Hematopoietic multipotent progenitor cell treated with erythropoietin and hydrocortisone succinate and interleukin-3 and kit ligand, for 6 days (in vitro differentiated cells): ENCODE results near the gene GALNT9.
"Not testable (repeated sequence)": the region's sequence is repeated elsewhere in the genome, so short reads cannot be mapped to it uniquely, and the experiment has no call there.

ENCODE experiments used
- DNase-seq: peaks from one replicate; pipeline ENCODE4 v3.0.0-alpha.2; 2015

GALNT9 gene

DNA sequence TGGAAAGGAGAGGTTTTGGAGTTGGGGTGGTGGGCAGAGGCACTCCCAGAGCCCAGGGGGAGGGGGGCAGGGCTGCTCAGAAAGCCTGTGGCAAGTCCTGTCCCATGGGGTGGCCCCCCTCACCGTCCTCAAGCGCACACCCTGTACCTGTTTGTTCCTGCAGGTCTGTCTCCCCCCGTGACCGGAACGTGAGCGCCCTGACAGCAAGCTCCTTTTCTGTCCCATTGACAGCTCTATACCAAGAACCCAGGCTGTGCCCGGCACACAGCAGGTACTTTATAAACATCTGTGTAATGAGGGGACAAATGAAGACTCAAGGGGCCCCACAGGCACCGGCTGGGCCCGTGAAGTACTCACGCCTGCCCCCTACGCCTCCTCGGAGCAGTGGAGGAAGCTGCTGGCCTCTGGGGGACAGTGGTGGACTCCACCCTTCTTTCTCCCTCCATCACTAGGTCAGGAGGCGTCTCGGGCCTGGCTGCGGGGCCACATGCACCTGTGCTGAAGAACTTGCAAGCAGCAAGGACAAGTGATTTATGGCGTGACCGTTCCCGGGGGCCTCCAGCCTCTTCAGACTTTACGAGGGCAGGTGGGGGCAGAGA, 65.8 kb downstream of the GALNT9 start:
- DNase-seq, result no peak

DNA sequence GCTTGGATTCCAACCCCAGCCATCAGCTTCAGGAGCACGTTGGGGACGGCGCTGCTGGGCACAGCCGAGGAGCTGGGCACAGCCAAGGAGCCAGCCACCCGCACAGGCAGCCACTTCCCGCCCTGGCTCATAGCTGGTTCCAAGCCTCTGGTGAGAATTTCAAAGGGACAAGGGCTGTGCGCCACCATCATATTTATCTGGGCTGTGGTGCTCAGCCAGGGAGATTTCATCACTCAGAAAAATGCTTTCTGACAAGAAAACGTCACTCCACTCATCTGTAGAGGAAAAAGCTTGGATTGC, 66.4 kb downstream of the GALNT9 start:
- DNase-seq, result no peak

DNA sequence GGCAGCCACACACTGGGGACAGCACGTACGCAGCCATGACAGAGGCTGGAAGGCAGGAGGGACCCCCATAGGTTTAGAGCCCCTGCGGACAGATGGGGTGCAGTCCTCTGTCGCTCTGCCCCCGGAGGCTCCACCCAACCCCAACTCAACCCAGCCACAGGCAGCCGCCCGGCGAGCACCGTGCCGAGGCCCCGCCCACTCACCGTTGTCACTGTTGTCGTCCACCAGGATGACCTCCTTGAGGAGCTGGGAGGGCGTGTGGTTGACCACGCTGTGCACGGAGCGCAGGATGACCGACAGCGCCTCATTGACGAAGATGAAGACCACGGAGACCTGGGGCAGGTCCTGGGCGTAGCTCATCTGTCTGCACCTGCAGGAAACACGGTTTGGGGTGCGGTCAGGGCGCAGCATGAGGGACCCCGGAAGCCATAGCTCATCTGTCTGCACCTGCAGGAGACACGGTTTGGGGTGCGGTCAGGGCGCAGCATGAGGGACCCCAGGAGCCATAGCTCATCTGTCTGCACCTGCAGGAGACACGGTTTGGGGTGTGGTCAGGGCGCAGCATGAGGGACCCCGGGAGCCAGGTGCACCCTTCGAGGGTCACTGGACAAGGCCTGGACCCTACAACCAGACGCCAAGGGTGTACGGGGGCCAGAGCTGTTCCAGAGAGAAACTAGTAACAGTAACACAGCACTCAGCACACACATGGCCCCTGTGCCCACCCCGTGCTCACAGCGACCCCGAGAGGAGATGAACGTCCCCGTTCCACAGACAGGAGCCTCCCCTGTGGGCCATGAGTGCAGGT, 66.9 kb downstream of the GALNT9 start:
- DNase-seq, result no peak

DNA sequence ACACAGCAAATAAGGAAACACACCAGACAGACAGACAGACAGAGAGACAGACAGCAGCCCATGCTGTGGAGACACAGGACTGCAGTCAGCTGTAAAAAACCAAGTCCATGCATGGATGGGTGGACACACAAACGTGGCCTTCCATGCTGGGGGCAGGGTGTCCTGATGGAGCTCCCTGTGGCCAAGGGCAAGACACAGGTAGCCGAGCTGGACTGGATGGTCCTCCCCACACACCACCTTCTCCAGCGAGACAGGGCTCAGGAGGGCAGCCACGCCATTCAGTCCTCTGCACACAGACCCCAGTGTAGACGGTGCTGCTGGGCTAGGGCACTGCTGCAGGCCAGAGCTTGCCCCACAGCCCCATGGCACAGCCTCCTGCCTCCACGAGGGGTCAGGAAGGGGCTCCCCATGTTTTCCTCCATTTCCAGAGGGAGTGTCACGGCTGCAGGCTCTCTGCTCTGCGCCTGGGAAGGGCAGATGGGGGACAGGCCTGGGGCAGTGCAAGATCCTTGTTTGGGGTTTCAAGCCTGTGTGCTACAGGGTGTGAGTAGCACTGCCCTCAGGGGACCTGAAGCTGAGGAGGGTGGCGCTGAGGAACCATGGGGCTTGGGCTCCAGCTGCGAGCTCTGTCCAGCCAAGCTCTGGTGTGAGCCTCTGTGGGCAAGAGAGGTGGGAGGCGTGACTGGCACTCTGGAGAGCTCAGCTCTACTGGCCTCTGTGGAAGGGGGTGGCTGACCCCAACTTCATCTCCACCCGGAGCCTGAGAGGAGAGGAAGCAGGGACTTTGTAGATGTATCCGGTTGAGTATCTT, 67.9 kb downstream of the GALNT9 start:
- no peak for DNase-seq

DNA sequence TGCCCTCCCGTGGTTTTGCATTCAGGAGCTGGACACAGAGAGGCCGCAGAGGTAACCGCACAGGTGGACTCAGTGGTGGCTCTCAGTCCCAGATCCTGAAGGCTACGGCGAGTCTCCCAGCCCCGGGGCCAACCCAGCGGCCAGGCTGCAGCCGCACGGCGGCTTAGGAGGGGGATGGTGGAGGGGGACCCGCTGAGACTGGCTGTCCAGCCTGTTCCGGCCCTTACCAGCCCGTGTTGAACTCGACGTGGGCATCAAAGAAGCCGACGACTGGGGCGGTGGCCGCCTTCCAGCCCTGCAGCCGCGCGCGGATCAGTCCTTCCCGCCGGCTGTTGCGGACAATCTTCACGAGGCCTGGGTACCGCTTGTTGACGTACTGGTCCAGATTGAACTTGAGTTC, 68.7 kb downstream of the GALNT9 start:
- no peak for DNase-seq

DNA sequence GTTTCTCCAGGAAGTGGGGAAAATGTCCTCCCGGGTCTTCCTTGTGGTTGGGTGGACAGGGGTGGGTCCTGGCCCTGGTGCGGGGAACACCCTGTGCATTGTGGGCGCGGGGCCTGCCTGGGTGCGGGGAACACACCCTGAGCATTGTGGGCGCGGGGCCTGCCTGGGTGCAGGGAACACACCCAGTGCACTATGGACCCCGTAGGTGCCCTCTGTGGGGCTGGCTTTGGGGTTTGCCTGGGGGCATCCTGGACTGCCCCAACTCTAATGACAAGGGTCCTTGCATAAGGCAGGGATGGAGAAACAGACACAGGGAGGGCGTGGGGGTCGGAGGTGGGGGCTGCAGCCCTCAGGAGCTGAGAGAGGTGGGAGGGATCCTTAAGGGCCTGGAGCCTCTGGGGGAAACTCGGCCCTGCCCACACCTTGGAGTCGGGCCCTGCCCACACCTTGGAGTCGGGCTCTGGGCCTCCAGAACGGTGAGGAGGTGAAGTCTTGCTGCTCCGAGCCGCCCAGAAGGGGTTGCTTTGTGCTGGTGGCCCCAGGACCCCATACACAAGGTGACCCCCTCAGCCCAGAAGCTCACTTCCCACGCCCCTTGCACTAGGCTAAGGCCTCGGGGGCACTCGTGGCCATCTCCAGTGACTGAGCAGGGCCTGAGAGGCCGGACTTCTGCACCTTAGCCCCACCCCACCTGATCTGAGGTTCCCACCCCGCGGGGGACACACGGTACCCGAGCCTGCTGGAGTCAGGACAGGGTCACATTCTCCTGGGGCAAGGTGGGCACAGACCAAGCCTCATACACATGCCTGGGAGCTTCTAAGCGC, 69.3 kb downstream of the GALNT9 start:
- DNase-seq, result no peak

DNA sequence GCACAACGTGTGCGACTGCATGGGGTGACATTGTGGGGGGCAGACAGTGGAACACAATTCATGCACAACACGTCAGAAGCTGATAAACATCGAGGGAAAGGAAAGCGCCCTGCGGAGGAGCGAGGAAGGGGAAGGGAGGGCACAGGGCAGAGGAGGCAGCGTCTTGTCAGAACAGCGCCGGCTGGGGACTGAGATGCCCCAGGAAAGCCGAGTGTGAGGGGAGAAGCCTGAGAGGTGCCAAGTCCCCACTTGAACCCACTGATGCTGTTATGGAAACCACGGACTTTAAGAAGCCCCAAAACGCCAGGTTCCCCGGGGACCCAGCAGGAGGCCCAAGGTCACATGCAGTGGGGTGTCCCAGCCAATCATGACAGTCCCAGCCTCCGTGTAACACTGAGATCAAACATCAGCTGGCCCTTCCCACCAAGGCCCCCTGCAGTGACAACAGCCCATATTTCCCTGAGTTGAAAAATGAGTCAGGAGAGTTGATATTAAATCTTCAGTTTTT, 70.0 kb downstream of the GALNT9 start:
- no peak for DNase-seq

DNA sequence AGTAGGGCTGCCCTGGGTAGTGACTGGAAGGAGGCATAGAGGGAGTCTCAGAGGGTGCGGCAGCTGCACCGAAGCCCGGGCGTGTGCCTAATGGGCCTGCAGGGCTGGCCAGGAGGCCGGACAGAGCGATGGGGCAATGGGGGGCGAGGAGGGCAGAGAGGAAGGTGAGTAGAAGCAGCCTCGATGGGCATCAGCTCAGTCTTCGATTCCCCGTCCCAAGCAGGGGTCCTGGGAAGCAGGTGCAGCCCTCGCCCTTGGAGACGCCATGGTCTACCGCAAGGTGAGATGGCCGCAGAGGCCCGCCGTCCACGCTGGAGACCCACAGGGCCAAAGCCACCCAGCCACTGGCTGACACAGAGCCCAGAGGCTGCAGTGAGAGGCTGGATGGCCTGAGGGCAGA, 70.8 kb downstream of the GALNT9 start:
- DNase-seq, result no peak

DNA sequence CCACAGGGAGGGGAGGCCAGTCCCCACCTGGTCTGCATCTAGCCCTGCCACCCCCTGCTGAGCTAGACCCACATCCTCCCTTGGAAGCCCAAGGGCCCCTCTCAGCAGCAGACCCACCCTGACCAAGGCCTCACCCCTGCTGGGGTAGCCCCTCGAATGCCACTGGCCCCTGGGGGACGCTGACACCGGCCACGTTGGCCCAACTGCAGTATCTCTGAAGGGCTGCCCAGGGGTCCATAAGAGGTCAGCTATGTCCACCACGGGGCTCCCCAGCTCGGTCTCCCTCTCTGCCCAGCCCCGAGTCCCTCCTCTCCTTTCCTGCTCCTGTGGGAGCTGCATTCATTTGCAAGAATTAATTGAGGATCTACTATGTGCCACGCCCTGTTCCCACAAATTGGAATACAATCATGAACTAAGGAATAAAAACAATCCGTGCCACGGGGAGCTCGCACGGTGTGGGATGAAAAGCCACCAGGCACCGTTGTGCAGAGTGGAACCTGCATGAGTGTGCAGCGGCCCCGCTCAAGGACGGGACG, 71.4 kb downstream of the GALNT9 start:
- no peak for DNase-seq

DNA sequence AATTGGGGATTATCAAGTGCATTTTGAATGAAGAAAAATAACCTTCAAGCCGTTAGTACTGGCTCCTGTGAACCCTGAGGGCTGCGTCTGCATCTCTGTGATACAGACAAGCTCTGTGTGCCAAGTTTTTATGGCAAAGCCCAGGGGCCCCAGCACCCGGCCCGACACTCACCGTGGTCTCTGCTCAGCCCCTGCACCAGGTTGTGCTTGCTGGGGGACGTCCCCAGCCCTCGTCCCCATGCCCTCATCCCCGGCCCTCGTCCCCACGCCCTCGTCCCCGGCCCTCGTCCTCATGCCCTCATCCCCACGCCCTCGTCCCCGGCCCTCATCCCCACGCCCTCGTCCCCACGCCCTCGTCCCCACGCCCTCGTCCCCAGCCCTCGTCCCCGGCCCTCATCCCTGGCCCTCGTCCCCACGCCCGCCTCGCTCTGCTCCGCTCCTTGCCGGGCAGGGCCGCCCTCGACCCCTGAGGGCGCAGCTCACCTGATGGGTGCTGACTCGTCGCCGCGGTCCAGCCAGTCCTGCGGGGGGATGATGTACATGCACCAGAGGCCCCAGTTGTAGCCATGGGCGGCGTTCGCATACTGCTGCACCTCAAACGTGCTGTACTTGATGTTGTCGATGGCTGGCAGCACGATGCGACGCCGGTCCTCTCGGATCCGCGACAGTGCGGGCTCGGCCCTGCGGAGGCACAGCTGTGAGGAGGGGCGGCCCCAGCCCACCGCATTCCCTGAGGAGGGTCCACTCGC, 72.0 kb downstream of the GALNT9 start:
- DNase-seq, result no peak

DNA sequence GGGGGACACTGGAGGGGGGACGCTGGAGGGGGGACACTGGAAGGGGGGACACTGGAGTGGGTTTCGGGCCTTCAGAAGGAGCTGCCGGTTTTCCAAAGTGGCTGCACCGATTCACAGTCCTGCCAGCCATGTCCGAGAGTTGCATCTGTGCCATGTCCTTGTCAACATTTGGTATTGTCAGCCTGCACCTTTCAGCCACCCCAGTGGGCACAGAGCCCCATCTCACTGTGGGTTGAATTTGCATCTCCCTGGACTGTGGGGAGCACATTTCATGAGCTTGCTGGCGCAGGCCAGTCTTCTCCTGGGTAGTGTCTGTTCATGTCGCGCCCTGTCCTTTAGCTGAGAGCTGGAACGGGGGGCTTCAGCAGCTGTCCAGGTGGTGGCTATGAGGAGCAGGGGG, 72.7 kb downstream of the GALNT9 start:
- no peak for DNase-seq

DNA sequence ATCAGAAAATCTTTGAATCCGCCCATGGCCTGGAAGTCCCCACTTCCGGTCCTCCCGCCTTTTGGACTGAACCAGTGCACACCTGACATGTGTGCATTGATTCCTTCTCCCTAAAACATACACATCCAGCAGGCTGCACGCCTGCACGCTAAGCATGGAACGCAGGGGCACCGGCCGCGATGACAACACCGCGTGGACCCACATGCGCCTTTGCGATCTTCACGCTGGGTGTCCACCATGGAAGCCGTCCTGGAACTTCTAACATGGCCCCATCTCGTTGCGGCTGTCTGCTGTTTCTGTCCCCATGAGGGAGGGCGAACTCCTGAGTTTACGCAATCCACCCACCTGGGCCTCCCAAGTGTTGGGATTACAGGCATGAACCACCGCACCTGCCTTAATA, 73.7 kb downstream of the GALNT9 start:
- no peak for DNase-seq

DNA sequence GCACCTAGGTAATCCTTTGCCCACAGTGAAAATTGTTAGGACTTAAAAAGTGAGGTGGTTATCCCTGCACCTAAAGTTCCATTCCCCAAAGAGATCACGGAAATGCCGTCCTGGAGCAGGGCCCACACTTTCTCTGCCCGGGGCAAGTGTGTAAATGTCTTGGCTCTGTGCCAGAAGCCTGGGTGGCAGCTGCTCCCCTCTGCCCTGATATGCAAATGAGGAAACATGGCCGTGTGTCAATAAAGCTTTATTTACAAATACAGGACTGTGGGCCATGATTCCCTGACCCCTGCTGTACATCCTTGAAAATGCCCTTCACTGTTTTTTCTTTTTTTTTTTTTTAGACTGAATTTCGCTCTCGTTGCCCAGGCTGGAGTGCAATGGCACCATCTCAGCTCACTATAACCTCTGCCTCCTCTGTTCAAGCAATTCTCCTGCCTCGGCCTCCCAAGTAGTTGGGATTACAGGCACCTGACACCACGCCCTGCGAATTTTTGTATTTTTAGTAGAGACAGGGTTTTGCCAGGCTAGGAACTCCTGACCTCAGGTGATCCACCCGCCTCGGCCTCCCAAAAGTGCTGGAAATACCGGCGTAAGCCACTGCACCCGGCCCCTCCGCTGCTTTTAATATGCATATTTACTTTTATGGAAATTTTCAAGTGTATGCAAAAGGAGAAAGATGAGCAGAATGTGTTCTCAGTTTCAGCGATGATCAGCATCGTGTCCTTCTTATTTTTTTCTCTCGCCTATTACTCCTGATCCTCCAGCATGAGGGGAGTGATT, 75.5 kb downstream of the GALNT9 start:
- DNase-seq, result no peak

DNA sequence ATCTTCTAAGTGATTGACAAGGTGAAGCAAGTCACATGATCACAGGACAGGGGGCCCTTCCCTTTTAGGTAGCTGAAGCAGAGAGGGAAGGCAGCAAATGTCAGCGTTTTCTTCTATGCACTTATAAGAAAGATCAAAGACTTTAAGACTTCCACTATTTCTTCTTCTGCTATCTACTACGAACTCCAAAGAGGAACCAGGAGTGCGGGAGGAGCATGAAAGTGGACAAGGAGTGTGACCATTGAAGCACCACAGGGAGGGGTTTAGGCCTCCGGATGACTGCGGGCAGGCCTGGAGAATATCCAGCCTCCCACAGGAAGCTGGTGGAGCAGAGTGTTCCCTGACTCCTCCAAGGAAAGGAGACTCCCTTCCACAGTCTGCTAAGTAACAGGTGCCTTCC, 76.4 kb downstream of the GALNT9 start:
- not testable (repeated sequence) for DNase-seq

DNA sequence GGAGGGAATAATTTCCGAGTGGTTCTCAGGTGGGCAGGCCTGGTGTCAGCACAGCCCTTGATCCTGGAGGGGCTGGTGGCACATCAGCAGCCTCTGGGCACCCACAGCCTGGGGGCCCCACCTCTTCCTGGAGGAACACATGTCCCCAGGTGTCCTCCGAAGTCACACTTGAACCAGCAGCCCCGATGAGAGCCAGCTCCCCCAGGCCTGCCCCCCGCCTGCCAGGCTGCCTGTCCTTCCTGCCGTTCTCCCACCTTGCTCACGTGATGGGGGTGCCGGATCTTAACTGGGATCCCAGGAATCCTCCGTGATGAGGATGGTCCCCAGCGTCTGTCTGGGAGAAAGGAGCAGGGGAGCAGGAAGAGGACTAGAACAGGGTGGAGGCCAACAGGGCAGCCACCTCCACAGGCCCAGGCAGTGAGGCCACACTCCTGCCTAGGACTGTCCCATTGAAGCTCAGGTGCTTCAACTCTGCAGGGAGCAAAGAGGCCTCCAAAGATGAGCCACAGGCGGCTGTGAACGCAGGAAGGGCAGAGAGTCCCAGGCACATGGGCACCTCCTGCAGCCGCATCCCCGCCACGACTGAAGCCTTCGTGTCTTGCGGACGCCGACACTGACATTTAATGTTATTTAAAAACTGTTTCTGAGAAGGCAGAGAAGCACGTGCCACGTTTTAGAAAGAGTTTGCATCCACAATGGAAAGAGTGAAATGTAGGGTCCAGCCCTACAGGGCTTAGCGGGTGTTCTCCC, 77.5 kb downstream of the GALNT9 start:
- no peak for DNase-seq

DNA sequence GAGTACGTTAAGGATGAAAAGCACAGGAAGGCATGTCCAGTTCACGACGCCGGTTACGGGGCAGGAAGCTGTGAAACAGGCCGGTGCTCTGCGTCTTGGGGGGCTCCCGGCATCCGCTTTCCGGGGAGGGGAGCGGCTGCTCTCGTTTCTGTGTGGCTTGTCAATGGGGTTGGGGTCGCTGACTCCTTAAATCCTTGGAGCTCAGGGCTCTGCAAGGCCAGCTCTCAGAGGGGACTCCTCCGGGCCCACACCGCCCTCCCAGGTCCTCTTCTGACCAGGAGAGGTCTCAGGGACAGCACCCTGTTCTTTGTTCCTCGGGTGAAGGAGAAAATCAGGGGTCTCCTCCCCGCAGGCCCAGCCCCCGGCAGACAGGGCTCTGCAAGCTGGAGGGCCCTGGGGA, 78.1 kb downstream of the GALNT9 start:
- DNase-seq, result no peak

DNA sequence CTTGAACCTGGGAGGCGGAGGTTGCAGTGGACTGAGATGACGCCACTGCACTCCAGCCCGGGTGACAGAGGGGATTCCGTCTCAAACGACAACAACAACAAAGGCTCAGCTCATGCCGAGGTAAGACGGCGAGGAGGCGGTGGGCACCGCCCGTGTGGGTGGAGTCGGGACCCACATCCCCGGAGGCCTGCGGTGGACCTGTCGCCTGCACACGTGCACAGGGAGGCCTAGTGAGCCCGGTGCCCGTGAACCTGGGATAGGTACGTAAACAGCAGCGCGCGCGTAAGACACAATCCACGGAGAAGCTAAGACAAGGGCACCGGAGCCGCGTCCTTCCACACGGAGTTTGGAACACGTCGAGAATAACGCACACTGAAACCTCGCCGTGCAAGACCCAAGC, 78.7 kb downstream of the GALNT9 start:
- DNase-seq, result no peak

DNA sequence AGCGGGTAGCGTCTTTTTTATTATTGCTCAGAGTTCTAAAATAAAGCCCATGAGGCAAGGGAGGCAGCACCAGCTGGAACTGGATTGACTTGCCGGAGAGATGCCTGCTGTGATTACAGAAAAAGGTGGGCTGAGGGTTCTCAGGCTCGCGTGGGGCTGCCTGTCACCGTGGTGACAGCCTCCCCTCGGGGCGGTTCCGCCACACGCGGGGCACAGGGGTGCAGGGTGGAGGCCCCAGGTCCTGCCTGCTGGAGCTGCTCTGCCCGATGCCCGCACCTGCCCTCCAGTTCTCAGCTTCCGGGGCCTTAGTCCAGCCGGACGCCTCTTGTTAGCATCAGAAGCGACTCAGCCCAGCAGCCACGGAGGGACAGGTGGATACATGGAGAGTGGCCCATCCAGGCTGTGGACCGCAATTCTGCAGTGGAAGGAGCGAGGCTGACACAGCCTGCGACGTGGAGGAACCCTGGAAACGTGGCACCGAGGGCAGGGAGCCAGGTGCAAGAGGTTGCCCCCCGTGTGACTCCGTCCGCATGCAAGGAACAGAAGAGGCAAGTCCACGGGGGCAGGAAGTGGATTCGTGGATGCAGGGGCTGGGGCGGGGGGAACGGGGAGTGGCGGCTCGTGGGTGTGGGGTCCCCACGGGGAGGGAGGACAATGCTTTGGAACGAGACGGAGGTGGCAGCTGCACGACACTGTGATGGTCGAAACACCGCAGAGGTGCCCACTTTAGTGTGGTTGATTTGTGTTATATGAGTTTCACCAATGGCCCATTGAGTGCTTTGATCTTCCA, 79.5 kb downstream of the GALNT9 start:
- no peak for DNase-seq

DNA sequence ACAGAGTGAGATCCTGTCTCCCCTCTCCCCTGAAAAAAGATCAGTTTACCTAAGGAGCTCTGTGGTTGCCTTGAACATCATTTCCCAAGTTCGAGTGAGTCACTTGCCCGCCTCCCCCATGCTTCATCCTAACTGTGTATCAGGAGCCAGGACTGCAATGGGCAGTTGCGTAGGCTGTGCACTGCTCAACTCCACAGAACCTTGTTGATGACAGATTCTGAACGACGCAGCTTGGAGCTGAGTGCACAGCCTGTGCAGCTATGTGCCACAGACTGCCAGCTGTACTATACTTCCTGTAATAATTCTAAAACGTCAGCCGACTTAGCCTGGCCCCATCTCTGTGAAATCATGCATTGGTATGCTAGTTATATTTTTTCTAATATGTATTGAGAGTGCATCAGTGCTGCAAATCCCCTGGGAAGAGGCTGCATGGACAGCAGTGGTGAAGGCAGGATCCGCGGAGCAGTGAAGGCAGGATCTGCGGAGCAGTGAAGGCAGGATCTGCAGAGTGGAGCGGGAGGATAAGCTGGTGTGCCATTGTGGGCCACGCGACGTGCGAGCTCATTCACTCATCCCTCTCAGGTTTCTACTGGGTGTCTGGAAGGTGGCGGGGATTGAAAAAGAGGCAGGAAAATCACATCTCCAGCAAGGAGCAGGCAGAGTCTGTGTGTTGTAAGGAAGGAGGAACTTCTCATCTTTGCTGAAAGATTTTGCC, 80.8 kb downstream of the GALNT9 start:
- no peak for DNase-seq
